NOMO-1 treated with dmso at 0.1 percent for 144 hours (cell line): Measurements from ENCODE around the gene STK16.
"Not testable (repeated sequence)": the region's sequence is repeated elsewhere in the genome, so short reads cannot be mapped to it uniquely, and the experiment has no call there.

Source experiments
- DNase-seq: peaks from one replicate; lab custom pipeline; 2025; ENCODE audit not compliant: unreplicated experiment; lab: John Stamatoyannopoulos, UW

STK16 gene

GRCh38 chr2:219286436-219287115 lies 41.3 kb downstream of the STK16 start:
- DNase-seq = no peak

DNA sequence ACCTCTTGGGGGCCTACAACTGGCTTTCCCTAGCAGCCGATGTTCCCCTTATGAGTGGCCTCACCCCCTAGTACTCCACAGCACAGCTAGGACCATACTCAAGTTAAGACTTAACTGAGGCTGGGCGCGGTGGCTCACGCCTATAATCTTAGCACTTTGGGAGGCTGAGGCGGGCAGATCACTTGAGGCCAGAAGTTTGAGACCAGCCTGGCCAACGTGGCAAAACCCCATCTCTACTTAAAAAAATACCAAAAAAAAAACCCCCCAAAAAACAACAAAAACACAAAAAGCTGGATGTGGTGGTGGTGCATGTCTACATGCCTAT lies 41.8 kb downstream of the STK16 start:
- DNase-seq = not testable (repeated sequence)

DNA sequence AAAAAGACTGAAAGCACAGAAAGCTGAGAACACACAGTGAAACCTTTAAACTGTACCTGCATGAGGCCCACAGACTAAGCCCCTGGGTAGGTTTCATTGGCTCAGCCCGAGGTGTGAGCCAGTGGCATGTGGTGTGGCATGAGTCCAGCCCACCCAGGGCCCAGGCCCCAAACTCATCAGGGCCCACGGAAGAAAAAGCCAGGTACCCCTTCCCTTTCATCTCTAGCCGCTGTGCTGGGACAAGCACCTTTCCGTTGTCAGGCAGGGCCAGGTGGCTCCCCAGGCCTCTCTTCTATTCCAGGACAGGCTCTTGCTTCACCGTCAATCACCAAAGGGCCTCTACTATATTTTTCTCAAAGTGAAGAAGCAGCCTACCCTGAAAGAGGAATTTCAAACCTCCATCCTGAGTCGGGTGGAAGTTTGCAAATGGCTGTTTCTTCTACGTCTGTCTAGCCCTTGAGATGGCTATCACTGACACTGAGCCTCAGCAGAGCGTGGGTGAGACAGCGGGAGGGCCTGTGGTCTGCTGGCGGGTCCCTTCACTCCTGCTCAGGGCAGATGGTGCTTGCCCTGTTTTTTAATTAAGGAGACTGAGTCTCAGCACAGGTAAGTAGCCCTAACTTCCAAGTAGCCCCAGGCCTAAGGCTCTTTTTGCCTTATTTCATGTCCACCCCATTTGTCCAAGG lies 42.4 kb downstream of the STK16 start:
- no peak for DNase-seq

DNA sequence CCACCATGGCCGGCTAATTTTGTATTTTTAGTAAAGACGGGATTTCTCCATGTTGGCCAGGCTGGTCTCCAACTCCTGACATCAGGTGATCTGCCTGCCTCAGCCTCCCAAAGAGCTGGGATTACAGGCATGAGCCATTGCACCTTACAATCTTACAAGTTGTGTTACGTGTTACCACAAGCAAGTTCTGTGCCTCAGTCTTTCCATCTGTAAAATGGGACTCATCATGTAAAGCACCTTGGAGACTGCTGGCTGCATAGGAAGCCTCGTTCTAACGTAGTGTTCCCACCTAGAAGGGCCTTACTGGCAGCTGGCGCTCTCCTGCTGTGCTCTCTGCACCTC lies 43.9 kb downstream of the STK16 start:
- no peak for DNase-seq

GRCh38 chr2:219289537-219290361 lies 44.5 kb downstream of the STK16 start:
- DNase-seq = no peak

- DNase-seq = no peak
Observed at GRCh38 chr2:219290381-219291171, 45.3 kb downstream of the STK16 start.

GRCh38 chr2:219291394-219291793 lies 46.1 kb downstream of the STK16 start:
- no peak for DNase-seq

DNA sequence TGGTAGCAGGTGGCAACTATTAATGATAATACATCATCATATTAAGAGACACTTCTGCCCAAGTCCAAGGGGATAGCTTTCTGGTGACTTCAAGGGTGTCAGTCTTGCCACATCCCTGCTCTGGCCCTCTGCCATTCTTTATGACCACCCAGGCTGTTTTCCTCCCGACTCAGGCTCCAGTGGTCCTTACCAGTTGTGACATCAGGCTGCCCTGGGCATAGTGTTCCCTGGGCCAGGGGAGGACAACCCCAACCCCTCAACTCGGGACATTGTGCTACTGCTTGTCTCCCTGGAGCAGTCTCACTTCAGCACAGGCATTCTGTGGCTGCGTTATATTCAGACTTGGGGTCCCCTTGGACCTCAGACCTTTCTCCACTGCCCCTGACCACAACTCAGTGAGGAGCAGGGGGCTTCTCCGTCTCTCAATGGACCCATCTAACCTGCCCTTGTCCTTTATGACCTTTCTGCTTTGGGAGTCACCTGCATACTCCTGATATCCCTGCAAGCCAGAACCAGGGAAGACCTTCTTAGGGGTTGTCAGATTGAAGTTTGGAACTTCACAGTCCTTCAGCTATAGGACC lies 46.7 kb downstream of the STK16 start:
- DNase-seq = no peak

DNA sequence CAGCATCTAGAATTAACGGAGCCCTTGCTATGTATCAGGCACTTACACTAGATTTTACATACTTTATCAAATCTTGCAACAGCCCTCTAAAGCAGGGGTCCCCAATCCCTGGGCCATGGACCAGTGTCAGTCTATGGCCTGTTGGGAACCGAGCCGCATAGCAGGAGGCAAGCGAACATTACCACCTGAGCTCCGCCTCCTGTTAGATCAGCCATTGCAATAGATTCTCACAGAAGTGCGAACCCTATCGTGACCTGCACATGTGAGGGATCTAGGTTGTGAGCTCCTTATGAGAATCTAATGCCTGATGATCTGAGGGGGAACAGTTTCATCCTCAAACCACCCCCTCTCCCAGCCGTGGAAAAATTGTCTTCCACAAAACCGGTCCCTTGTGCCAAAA lies 47.3 kb downstream of the STK16 start:
- no peak for DNase-seq

DNA sequence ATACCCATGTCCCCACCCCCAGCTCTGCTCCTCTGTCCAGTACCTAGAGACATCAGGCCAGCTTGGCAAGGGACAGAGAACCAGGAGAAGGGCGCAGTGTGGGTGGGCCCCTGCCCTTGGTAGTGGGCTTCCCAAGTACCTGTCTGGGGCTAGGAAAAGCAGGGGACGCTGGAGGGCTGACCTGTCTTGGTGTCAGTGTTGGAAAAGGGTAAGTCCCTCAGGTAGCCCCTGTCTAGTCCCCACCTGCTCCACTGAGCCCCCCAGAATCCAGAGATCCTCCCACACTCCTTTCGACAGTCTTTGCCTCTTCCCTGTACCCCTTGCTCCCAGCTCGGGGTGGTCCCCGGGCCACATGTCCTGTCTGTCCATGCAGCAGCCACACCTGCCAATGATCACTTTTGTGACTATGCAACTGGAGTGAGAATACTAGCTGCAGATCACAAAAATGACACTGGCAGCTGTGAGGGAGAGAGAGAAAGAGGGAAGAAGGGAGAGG lies 48.5 kb downstream of the STK16 start:
- DNase-seq = no peak

DNA sequence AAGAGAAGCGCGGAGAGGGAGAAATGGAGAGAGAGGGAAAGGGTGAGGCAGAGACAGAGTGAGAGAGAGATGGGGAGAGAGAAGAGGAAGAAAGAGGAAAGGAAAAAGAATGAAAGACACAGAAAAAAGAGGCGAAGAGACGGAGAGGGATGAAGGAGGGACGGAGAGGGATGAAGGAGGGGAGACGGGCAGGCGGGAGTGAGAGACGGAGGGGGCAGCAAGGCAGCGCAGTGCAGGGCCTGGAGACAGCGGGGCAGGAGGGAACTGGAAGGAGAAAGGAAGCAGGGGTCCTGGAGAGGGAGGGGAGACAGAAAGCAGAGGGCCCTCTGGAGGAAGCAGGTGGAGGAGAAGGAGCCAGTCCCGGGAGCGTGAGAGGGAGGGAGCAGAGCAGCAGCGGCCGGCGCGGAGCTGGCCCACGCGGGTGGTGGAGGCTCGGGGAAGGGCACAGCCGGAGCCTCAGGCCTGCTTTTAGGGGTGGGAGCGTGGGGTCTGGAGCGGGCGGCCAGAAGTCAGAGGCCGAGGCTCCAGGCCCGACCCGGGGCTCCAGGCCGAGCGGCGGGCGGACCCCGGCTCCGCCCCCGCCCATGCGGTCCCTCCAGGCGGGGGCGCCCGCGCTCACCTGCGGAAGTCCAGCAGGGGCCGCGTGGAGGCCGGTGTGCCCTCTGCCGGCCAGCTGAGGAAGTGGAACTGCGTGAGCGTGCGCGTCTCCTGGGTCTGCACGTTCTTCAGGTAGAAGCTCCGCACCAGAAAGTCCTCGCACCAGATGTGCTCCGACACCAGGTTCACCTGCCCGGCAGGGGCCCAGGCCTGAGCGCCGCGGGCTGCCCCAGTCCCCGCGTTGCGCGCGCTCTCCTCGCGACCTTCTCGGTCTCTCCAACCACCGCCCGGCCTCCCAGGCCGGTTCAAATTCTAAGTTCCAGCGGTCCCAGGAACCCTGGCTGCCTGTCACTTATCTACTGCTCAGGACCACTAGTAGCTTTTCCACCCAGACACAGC lies 49.4 kb downstream of the STK16 start:
- peak; percentile 70 for DNase-seq

DNA sequence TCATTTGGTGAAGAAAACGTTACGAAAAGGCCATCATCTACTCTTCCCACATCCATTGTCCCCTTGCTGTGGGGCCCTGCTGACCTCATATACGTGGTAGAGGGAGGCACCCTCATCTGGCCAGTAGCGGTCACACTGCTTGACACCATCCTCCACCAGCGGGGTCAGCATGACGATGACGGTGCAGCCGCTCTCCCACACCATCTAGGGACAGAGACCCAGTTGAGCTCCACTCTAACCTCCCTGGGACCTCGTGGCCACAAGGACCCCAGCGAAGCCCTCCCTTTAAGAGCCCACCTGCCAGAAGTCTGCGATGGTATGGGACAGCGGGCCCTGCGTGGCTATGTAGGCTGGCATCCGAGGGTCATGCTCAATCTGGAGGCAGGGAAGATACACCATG lies 50.9 kb downstream of the STK16 start:
- no peak for DNase-seq

DNA sequence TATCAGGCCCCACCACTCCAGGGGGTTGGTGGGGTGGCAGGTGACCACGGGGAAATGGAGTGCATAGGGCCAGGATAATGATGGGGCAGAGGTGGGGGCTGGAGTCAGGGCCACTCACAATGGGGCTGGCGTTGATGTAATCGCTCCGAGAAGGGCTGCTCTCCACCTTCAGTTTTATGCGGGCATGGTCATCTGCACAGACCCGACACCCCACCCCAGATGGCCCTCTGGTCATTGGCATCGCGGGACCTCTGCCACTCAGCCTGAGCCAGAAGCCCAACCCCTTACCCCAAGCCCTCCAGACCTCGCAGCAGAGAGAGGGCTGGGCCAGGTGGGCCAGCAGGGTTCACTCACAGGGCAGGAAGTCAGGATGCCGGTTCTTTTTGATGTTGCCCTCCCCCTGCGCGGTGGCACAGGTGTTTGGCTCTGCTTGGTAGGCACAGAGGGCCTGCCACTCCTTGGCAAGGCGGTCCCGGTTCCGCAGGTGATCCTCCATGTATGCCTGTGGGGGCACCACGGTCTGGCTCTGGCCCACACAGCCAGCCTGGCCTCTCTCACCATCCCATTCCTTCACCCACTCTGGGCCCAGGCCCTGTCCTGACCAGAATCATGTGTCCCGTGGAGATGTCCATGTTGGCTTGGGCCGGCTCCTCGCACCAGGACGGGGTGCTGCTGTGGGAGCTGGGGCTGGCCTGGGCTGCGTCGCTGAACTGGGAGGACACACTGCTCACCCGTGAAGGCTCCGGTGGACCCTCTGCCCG lies 51.5 kb downstream of the STK16 start:
- no peak for DNase-seq

- DNase-seq = no peak
Observed at GRCh38 chr2:219297766-219298456, 52.6 kb downstream of the STK16 start.

GRCh38 chr2:219298759-219299371 lies 53.6 kb downstream of the STK16 start:
- DNase-seq = peak; percentile 66

GRCh38 chr2:219299372-219299760 lies 54.1 kb downstream of the STK16 start:
- no peak for DNase-seq
